ENCODE results near the gene FAM181A.

The FAM181A gene

GRCh38 chr14:93945070-93945399, 17.9 kb downstream of the FAM181A start:
- H3K9ac ChIP-seq (ENCODE audit: low read length) = no peak overlapping the region
- H3K4me3 ChIP-seq (ENCODE audit: low read length) = no peak overlapping the region
- H3K4me1 ChIP-seq (ENCODE audit: control insufficient read depth, low read depth, low read length) = peaks cover 10% of the 10 kb centered on the region
- H3K36me3 ChIP-seq (ENCODE audit: control insufficient read depth, low read depth, low read length) = no peaks in the 10 kb centered on the region
- peaks cover under 1% of the 10 kb centered on the region for H3K27me3 ChIP-seq (ENCODE audit: control insufficient read depth, insufficient read depth, low read length)
- H3K27ac ChIP-seq (ENCODE audit: low read length) = no peak overlapping the region
- H3K9me3 ChIP-seq (ENCODE audit: control insufficient read depth, low read depth, low read length) = no peaks in the 10 kb centered on the region

- Histone ChIP-seq H3K4me3 (ENCODE audit: low read length) (no peak overlapping the region), H3K4me1 (ENCODE audit: control insufficient read depth, low read depth, low read length) (peaks cover 10% of the 10 kb centered on the region), H3K9ac (ENCODE audit: low read length) (no peak overlapping the region), H3K36me3 (ENCODE audit: control insufficient read depth, low read depth, low read length) (no peaks in the 10 kb centered on the region), H3K27me3 (ENCODE audit: control insufficient read depth, insufficient read depth, low read length) (no peaks in the 10 kb centered on the region), H3K27ac (ENCODE audit: low read length) (no peak overlapping the region), H3K9me3 (ENCODE audit: control insufficient read depth, low read depth, low read length) (no peaks in the 10 kb centered on the region)
Observed at GRCh38 chr14:93946104-93946503, 19.0 kb downstream of the FAM181A start.

GRCh38 chr14:93946541-93947090, 19.5 kb downstream of the FAM181A start:
- H3K36me3 ChIP-seq (ENCODE audit: control insufficient read depth, low read depth, low read length) = no peaks in the 10 kb centered on the region
- H3K27ac ChIP-seq (ENCODE audit: low read length) = no peak overlapping the region
- H3K4me3 ChIP-seq (ENCODE audit: low read length) = no peak overlapping the region
- H3K27me3 ChIP-seq (ENCODE audit: control insufficient read depth, insufficient read depth, low read length) = no peaks in the 10 kb centered on the region
- no peak overlapping the region for H3K9ac ChIP-seq (ENCODE audit: low read length)
- peaks cover 7% of the 10 kb centered on the region for H3K4me1 ChIP-seq (ENCODE audit: control insufficient read depth, low read depth, low read length)
- no peaks in the 10 kb centered on the region for H3K9me3 ChIP-seq (ENCODE audit: control insufficient read depth, low read depth, low read length)

- H3K4me3 ChIP-seq (ENCODE audit: low read length) = no peak overlapping the region
- no peaks in the 10 kb centered on the region for H3K36me3 ChIP-seq (ENCODE audit: control insufficient read depth, low read depth, low read length)
- no peaks in the 10 kb centered on the region for H3K9me3 ChIP-seq (ENCODE audit: control insufficient read depth, low read depth, low read length)
- peaks cover under 1% of the 10 kb centered on the region for H3K4me1 ChIP-seq (ENCODE audit: control insufficient read depth, low read depth, low read length)
- no peak overlapping the region for H3K9ac ChIP-seq (ENCODE audit: low read length)
- H3K27me3 ChIP-seq (ENCODE audit: control insufficient read depth, insufficient read depth, low read length) = no peaks in the 10 kb centered on the region
- H3K27ac ChIP-seq (ENCODE audit: low read length) = no peak overlapping the region
Observed at GRCh38 chr14:93947282-93947681, 20.1 kb downstream of the FAM181A start.

- H3K4me1 ChIP-seq (ENCODE audit: control insufficient read depth, low read depth, low read length) = peaks cover 5% of the 10 kb centered on the region
- H3K9ac ChIP-seq (ENCODE audit: low read length) = no peak overlapping the region
- no peak overlapping the region for H3K27ac ChIP-seq (ENCODE audit: low read length)
- H3K4me3 ChIP-seq (ENCODE audit: low read length) = no peak overlapping the region
- no peaks in the 10 kb centered on the region for H3K27me3 ChIP-seq (ENCODE audit: control insufficient read depth, insufficient read depth, low read length)
- no peaks in the 10 kb centered on the region for H3K9me3 ChIP-seq (ENCODE audit: control insufficient read depth, low read depth, low read length)
- no peaks in the 10 kb centered on the region for H3K36me3 ChIP-seq (ENCODE audit: control insufficient read depth, low read depth, low read length)
Observed at GRCh38 chr14:93949511-93950075, 22.4 kb downstream of the FAM181A start.

GRCh38 chr14:93950948-93951634, 23.9 kb downstream of the FAM181A start:
- Histone ChIP-seq H3K9me3 (ENCODE audit: control insufficient read depth, low read depth, low read length) (no peaks in the 10 kb centered on the region), H3K4me1 (ENCODE audit: control insufficient read depth, low read depth, low read length) (peaks cover 8% of the 10 kb centered on the region), H3K27me3 (ENCODE audit: control insufficient read depth, insufficient read depth, low read length) (no peaks in the 10 kb centered on the region), H3K27ac (ENCODE audit: low read length) (no peak overlapping the region), H3K36me3 (ENCODE audit: control insufficient read depth, low read depth, low read length) (no peaks in the 10 kb centered on the region), H3K4me3 (ENCODE audit: low read length) (no peak overlapping the region), H3K9ac (ENCODE audit: low read length) (no peak overlapping the region)

- Histone ChIP-seq H3K27me3 (ENCODE audit: control insufficient read depth, insufficient read depth, low read length) (no peaks in the 10 kb centered on the region), H3K4me1 (ENCODE audit: control insufficient read depth, low read depth, low read length) (peaks cover 12% of the 10 kb centered on the region), H3K27ac (ENCODE audit: low read length) (no peak overlapping the region), H3K4me3 (ENCODE audit: low read length) (no peak overlapping the region), H3K9ac (ENCODE audit: low read length) (no peak overlapping the region), H3K36me3 (ENCODE audit: control insufficient read depth, low read depth, low read length) (no peaks in the 10 kb centered on the region), H3K9me3 (ENCODE audit: control insufficient read depth, low read depth, low read length) (no peaks in the 10 kb centered on the region)
Observed at GRCh38 chr14:93951635-93952540, 24.7 kb downstream of the FAM181A start.

GRCh38 chr14:93952829-93953228, 25.7 kb downstream of the FAM181A start:
- no peak overlapping the region for H3K4me3 ChIP-seq (ENCODE audit: low read length)
- H3K4me1 ChIP-seq (ENCODE audit: control insufficient read depth, low read depth, low read length) = peaks cover 12% of the 10 kb centered on the region
- H3K9me3 ChIP-seq (ENCODE audit: control insufficient read depth, low read depth, low read length) = no peaks in the 10 kb centered on the region
- H3K9ac ChIP-seq (ENCODE audit: low read length) = no peak overlapping the region
- H3K27me3 ChIP-seq (ENCODE audit: control insufficient read depth, insufficient read depth, low read length) = no peaks in the 10 kb centered on the region
- no peaks in the 10 kb centered on the region for H3K36me3 ChIP-seq (ENCODE audit: control insufficient read depth, low read depth, low read length)
- H3K27ac ChIP-seq (ENCODE audit: low read length) = no peak overlapping the region

- Histone ChIP-seq H3K9me3 (ENCODE audit: control insufficient read depth, low read depth, low read length) (no peaks in the 10 kb centered on the region), H3K4me3 (ENCODE audit: low read length) (no peak overlapping the region), H3K27me3 (ENCODE audit: control insufficient read depth, insufficient read depth, low read length) (no peaks in the 10 kb centered on the region), H3K36me3 (ENCODE audit: control insufficient read depth, low read depth, low read length) (no peaks in the 10 kb centered on the region), H3K4me1 (ENCODE audit: control insufficient read depth, low read depth, low read length) (peaks cover 12% of the 10 kb centered on the region), H3K27ac (ENCODE audit: low read length) (no peak overlapping the region), H3K9ac (ENCODE audit: low read length) (no peak overlapping the region)
Observed at GRCh38 chr14:93953263-93953662, 26.1 kb downstream of the FAM181A start.

GRCh38 chr14:93953739-93954515, 26.8 kb downstream of the FAM181A start:
- Histone ChIP-seq H3K27me3 (ENCODE audit: control insufficient read depth, insufficient read depth, low read length) (no peaks in the 10 kb centered on the region), H3K4me3 (ENCODE audit: low read length) (no peak overlapping the region), H3K9me3 (ENCODE audit: control insufficient read depth, low read depth, low read length) (no peaks in the 10 kb centered on the region), H3K9ac (ENCODE audit: low read length) (no peak overlapping the region), H3K36me3 (ENCODE audit: control insufficient read depth, low read depth, low read length) (no peaks in the 10 kb centered on the region), H3K4me1 (ENCODE audit: control insufficient read depth, low read depth, low read length) (peaks cover 12% of the 10 kb centered on the region), H3K27ac (ENCODE audit: low read length) (no peak overlapping the region)

- H3K4me1 ChIP-seq (ENCODE audit: control insufficient read depth, low read depth, low read length) = peaks cover 13% of the 10 kb centered on the region
- H3K9ac ChIP-seq (ENCODE audit: low read length) = no peak overlapping the region
- H3K4me3 ChIP-seq (ENCODE audit: low read length) = no peak overlapping the region
- H3K9me3 ChIP-seq (ENCODE audit: control insufficient read depth, low read depth, low read length) = no peaks in the 10 kb centered on the region
- H3K27me3 ChIP-seq (ENCODE audit: control insufficient read depth, insufficient read depth, low read length) = no peaks in the 10 kb centered on the region
- no peak overlapping the region for H3K27ac ChIP-seq (ENCODE audit: low read length)
- H3K36me3 ChIP-seq (ENCODE audit: control insufficient read depth, low read depth, low read length) = no peaks in the 10 kb centered on the region
Observed at GRCh38 chr14:93954516-93954830, 27.3 kb downstream of the FAM181A start.
